HG03442 (cell line): Measurements from ENCODE around the gene GATD1.

Experiments used
- ATAC-seq: cut with Tn5 transposase; IDR thresholded peaks from one replicate; pipeline ENCODE4 v1.9.1; 2021; ENCODE audit warnings: mild to moderate bottlenecking, moderate library complexity; ENCODE audit not compliant: unreplicated experiment

The GATD1 gene, protein sequence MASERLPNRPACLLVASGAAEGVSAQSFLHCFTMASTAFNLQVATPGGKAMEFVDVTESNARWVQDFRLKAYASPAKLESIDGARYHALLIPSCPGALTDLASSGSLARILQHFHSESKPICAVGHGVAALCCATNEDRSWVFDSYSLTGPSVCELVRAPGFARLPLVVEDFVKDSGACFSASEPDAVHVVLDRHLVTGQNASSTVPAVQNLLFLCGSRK

GRCh38 chr11:777288-778255 is at the start of gene GATD1:
Gene GATD1 (minus strand): TSS chr11:777487. CDS start chr11:777462, 25 bp downstream.
- peak; percentile 80 for ATAC-seq

DNA sequence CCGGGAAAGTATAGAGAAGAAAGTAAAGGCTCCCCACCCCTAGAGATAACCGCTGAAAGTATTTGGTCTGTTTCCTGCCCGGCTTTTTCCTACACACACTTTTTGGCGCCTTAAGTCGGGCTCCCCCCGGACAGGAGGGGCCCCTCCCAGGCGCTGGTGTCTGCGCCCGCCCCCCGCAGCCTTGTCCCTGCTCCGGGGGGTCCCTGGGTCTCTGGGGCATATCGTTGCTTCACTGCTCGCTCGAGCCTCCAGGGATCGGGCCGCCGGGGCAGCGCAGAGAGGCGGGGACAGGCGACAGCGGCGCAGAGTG is 49.5 kb upstream of the GATD1 start:
- no peak for ATAC-seq

GRCh38 chr11:826227-826621 is 48.9 kb upstream of the GATD1 start:
- no peak for ATAC-seq

DNA sequence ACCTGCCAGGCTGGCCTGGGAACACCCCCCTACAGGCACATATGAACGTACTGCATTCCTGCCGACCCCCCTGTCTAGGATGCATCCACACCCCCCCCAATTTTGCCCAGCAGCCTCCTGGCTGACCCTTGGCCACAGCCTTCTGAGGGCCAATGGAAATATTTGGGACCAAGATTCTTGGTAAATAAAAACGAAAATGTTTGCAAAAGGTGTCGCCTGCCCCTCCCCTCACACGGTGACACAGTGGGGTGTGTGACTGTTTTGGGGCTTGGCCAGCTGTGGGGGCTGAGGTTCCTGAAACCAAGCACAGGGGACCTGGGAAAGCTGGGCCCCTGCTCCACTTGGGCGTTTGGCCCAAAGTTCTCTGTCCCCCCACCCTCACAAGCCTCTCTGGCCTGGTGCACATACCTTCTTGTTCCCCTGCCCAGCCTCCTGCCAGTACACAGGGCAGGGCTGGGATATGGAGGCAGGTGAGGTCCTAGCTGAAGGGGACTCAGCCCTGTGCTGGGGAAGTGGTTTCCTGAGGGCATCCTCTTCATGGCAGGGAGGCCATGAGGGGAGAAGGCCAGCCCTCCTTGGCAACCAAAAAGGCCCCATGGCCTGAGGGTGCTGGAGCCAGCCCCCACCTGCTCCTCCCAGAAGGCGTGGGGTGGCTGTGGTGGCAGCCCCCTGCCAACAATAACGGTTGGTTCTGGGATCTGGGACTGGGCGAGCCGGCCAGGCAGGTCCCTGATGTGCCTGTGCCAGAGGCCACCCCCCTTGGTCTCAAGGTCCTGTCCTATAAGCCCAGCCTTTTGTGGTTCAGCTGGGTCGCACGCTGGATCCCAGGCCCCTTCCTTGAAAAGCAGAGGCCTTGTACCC is 48.3 kb upstream of the GATD1 start:
- ATAC-seq = no peak

DNA sequence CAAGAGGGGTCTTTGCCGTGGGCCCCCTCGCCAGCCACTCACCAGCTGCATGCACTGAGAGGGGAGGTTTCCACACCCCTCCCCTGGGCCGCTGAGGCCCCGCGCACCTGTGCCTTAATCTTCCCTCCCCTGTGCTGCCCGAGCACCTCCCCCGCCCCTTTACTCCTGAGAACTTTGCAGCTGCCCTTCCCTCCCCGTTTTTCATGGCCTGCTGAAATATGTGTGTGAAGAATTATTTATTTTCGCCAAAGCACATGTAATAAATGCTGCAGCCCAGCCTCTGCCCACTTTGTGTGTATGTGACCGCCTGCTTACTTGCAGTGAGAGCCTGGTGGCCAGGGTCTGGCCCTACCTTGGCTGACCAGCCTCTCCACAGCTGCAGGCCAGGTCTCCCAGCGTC is 47.7 kb upstream of the GATD1 start:
- no peak for ATAC-seq

DNA sequence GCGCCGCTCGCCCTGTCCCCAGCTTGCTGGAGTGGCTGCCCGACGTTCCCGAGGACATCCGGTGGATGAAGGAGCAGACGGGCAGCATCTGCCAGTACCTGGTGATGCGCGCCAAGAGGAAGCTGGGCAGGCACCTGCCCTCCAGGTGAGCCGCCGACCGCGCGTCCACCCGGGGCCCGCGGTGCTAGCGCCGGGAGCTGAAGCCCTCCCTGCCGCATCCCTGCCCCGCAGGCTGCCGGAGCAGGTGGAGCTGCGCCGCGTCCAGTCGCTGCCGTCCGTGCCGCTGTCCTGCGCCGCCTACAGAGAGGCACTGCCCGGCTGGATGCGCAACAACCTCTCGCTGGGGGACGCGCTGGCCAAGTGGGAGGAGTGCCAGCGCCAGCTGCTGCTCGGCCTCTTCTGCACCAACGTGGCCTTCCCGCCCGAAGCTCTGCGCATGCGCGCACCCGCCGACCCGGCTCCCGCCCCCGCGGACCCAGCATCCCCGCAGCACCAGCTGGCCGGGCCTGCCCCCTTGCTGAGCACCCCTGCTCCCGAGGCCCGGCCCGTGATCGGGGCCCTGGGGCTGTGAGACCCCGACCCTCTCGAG is 47.1 kb upstream of the GATD1 start:
- no peak for ATAC-seq

GRCh38 chr11:823441-824291 is 46.4 kb upstream of the GATD1 start:
- no peak for ATAC-seq

DNA sequence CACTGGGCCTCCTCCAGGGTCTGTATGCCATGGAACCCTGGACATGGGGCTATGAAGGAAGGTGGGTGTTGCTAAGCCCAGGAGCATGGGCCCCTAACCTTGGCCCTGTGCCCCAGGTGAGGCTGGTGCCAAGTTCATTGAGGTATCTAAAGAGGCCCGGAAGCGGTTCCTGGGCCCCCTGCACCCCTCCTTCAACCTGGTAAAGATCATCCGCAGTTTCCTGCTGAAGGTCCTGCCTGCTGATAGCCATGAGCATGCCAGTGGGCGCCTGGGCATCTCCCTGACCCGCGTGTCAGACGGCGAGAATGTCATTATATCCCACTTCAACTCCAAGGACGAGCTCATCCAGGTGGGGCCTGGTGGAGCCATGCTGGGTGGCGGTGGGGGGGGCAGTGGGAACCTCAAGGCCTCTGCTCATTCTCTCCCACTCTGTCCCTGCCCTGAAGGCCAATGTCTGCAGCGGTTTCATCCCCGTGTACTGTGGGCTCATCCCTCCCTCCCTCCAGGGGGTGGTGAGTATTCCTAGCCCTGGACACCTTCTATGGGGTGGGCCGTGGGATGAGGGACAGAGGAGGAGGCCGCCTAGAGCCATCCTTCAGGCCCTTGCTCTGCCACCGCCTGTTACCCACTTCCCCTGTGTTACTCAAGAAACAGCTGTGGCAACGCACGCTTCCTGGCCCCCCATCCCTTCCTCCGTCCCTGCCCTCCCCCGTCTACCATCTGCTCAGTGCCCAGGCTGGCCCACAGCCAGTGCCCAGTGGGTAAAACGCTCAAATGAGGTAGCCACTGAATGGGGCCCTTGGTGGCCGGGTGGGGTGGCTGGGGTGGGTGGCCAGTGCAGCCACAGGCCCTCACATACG is 44.5 kb upstream of the GATD1 start:
- no peak for ATAC-seq

DNA sequence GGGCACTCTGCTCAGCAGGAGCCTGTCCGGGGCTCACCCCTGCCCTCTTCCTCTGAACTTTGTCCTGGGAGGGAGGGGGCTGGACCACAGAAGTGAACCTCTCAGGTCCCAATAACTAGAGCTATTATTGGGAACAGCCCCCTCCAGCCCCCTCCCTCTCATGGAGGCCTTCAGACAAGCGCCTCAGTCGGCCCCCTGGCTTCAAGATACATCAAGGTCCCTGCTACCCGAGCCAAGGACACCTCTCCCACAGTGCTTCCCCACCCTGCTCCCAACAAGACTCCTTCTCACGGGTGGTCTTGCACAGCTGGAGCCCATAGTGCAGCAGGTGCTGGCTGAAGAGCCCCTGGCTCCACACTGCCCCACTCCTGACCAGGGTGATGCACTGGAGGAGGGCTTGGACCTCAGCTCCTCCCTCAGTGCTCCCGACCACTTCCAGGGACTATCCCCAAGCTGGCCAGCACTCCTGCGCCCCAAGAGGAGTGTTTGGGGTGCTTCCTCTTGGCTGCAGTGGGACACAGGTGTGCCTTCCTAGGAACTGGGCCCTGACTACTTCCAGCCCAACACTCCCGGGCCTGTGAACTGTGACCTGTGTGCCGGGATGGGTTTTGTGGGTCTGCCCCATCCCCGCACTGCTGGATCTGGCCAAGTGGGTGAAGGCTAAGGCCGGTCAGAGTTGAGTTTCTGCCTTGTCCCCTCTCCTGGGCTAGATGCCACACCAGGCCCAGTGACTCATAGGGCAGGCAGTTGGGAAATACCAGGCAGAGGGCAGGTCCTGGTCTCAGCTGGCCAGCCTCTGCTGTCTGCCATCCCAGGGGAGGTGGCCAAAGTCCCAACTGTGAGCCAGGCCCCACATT is 43.6 kb upstream of the GATD1 start:
- ATAC-seq = no peak

DNA sequence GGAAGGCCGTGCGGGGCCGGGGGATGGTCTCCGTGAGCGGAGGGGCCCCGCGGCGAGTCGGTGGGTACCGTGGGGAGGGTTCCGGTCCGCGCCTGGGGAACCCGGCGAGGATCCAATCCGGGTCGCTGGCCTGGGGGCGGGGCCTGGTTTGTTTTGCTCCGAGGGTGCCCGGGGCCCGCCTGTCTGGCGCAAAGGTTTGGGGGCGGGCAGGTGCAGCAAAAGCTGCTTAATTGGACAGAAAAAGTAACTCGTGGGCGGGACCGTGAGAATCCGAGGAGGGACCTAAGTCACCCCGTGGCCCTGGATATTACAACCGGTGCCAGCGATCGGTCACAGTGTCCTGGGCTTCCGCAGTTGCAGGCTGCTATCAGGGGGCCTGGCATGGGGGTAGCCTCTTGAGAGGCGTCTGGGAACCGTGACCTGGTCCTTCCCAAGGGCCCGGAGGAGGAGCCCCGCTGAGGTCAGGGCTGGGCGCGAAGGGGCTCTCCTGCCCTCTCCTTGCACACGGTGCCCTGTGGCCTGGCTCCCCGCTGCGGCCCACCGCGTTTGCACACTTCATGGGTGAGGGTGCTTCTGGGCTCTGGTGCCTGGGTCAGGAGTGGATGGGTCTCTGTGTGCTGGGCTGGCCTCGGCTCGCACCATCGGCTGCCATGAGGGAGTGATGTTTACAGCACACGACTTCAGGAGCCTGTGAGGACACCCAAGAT is 42.8 kb upstream of the GATD1 start:
- ATAC-seq = peak; percentile 53

DNA sequence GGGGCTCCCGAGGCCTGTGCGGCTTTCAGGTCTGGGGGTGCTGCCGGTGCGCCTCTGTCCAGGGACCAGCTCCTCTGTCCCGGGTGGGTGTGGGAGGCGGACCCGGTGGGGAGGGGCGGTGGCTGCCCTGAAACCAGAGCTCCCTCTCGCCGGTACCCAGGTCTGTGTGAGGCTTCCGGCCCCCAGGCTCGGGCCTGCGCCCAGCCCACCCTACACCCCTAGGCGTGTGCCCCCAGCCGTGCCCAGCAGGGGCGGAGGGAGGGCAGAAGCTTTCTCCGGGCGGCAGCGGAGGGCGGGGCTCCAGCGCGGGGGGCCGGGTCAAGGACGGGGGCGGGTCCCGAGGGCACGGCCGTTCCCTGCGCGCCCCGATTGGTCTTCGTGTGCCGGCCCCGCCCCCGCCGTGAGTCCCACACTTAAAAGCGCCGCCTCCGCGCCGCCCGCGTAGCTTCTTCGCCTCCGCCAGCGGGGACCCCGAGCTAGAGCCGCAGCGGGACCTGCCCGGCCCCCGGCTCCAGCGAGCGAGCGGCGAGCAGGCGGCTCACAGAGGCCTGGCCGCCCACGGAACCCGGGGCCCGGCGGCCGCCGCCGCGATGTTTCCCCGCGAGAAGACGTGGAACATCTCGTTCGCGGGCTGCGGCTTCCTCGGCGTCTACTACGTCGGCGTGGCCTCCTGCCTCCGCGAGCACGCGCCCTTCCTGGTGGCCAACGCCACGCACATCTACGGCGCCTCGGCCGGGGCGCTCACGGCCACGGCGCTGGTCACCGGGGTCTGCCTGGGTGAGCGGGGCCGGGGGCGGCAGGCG is 42.0 kb upstream of the GATD1 start:
- ATAC-seq = peak; percentile 48

- ATAC-seq = no peak
Observed at GRCh38 chr11:818396-819128, 41.3 kb upstream of the GATD1 start, which contains the start of gene PNPLA2. Gene PNPLA2 (plus strand): TSS chr11:818914. CDS start chr11:819719, 805 bp downstream.

- ATAC-seq = no peak
Observed at GRCh38 chr11:816433-816779, 39.1 kb upstream of the GATD1 start.

GRCh38 chr11:815675-816432 is 38.6 kb upstream of the GATD1 start:
- ATAC-seq = no peak

DNA sequence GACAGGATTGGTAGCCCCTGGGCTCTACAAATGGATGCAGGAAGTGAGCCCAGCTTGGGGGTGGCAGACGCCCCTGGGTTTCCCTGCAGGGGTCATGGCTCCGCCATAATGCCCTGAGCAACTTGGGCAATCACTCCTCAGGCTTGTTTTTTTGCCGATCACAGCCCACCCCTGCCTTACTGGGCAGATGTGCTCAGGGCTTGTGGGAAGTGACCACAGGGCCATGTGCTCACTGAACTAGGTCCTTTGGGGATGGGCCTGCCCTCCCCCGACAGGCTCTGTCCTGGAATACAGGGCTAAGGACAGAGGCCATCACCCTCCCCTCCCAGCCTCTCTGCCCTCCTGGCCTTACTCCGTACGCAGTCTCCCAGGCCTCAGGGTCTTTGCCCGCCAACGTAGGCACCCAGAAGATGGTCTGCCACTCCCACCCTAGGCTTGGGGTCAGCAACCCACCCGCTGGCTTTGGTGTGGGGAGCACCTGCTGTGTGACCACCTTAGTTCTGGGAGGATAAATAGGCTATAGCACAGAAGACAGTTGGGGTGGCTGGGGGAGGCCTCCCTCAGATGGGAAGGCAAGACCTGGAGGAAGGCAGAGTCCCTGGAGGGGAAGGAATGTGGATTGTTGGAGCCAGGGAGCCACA is 36.3 kb upstream of the GATD1 start:
- ATAC-seq = no peak
